GM21423 (cell line): ENCODE data around the gene RHNO1.

Source experiments
- ATAC-seq: cut with Tn5 transposase; IDR thresholded peaks from one replicate; pipeline ENCODE4 v1.9.1; 2021; ENCODE audit warnings: mild to moderate bottlenecking, moderate library complexity; ENCODE audit not compliant: unreplicated experiment

Gene RHNO1

GRCh38 chr12:2897418-2897817 is 20.4 kb downstream of the RHNO1 start:
- ATAC-seq = no peak

- no peak for ATAC-seq
Measured at GRCh38 chr12:2900642-2901041, 23.6 kb downstream of the RHNO1 start.

GRCh38 chr12:2902272-2902880 is 25.4 kb downstream of the RHNO1 start:
- ATAC-seq = no peak

GRCh38 chr12:2904260-2904659 is 27.2 kb downstream of the RHNO1 start:
- ATAC-seq = no peak

- ATAC-seq = no peak
Measured at GRCh38 chr12:2912216-2912575, 35.2 kb downstream of the RHNO1 start.

- no peak for ATAC-seq
Measured at GRCh38 chr12:2919249-2919648, 42.2 kb downstream of the RHNO1 start.

- no peak for ATAC-seq
Measured at GRCh38 chr12:2922329-2922728, 45.3 kb downstream of the RHNO1 start.

GRCh38 chr12:2923057-2923456 is 46.0 kb downstream of the RHNO1 start:
- no peak for ATAC-seq

- no peak for ATAC-seq
Measured at GRCh38 chr12:2924019-2924418, 47.0 kb downstream of the RHNO1 start.

GRCh38 chr12:2925322-2925995 is 48.4 kb downstream of the RHNO1 start:
- no peak for ATAC-seq

GRCh38 chr12:2930865-2931264 is 53.8 kb downstream of the RHNO1 start:
- ATAC-seq = no peak

- ATAC-seq = no peak
Measured at GRCh38 chr12:2933586-2933985, 56.6 kb downstream of the RHNO1 start.

- no peak for ATAC-seq
Measured at GRCh38 chr12:2934371-2934770, 57.3 kb downstream of the RHNO1 start.

- ATAC-seq = no peak
Measured at GRCh38 chr12:2936301-2936700, 59.3 kb downstream of the RHNO1 start.

- ATAC-seq = no peak
Measured at GRCh38 chr12:2937500-2937899, 60.5 kb downstream of the RHNO1 start.
